RPMI7951 (cell line): ENCODE data around the gene FAM240A. TPM values are rescaled to one million over a fixed set of nuclear protein-coding genes. Genes with fewer than 3 reads are reported as not detected.

Experiments used
- DNase-seq: peaks from one replicate; pipeline ENCODE4 v3.0.0-alpha.2; 2012; ENCODE audit warnings: low read depth
- total RNA-seq: library from RNA; depleted of rRNA; stranded (reverse); fragments of >200 nt; shearing (Covaris generic); gene quantifications from 2 replicates; pipeline ENCODE4 v1.2.3, GENCODE V29; 2014

The FAM240A gene
- total RNA-seq, 1 experiment from 2014 or later: not detected

DNA sequence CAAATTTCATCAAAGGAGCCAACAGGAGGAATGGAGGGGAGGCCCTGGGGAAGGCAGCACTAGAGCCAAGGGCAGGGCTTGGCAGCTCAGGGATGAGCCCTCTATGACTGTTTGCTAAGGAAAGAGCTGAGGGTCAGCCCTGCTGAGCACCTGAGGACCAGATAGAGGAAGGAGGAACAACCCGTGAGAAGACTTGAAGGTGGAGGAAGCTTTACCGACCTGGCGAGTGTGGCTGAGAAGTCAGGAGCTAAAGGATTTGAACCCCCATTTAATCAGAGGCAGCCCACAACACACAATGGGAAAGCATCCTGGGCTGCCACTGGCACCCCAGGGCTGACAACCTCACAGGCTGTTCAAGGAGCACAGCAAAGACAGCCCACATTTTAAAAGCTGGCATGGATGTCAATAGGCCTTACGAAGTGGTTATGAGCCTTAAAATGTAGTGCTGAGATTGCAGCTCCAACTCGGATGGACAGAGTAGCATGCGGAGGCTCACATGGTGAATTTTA is 25.5 kb upstream of the FAM240A start:
- DNase-seq: no peak

DNA sequence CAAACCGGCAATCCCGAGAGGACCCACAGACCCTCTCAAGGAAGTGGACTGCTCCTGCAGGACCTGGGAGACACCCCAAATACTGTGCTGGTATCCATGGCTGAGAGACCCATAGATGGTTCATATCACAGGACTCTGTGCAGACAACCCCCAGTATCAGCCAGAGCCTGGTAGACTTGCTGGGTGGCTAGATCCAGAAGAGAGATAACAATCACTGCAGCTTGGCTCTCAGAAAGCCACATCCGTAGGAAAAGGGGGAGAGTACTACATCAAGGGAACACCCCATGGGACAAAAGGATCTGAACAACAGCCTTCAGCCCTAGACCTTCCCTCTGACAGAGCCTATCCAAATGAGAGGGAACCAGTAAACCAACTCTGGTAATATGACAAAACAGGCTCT is 25.1 kb upstream of the FAM240A start:
- DNase-seq: peak; percentile 35

DNA sequence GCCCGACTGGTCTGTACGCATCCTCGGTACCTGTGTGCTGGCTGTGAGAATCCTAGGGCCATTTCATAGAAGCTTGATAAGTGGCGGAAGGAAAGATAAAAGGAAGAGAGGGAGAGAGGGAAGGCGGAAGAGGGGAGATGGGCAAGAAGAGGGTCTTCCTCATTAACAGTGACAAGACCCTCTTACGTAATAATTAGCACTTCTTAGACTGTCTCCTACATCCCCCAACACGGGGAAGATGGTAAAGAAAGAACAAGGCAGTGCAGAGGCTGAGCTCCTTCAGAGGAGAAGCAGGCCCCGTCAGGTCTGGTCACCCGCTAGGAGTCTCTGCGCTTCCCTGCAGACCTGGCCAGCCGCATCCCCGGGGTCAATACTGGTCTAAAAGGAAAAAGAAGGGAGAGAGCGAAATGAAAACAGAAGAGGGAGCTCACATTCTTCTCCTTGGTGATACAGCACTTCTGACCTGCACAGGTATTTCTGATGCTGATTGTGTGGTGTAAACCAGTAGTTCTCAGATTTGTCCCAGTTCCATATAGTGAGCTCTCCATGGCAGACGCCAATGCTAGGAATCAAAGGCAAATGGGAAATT is 19.0 kb upstream of the FAM240A start:
- DNase-seq: no peak

- DNase-seq: no peak
Measured at GRCh38 chr3:46593979-46594378, 18.3 kb upstream of the FAM240A start.

DNA sequence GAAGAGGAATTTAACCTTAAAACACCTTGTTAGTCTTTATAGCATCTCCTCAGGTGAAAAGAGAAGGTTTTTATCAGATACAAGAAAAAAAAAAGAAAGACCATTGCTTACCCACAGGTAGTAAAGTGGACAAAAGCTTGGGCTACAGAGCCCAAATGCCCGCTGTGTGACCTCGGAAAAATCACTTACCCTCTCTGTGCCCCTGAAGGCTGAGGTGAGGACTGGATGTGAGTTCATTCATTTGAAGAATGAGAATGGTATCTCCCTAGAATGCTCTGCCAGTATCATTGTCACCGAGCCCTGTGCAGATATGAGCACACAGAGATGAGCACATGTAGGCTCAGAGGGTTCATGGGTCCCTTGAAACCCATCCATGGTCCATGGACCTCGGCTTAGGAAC is 17.6 kb upstream of the FAM240A start:
- DNase-seq: no peak

- no peak for DNase-seq
Measured at GRCh38 chr3:46595819-46596314, 16.5 kb upstream of the FAM240A start.

DNA sequence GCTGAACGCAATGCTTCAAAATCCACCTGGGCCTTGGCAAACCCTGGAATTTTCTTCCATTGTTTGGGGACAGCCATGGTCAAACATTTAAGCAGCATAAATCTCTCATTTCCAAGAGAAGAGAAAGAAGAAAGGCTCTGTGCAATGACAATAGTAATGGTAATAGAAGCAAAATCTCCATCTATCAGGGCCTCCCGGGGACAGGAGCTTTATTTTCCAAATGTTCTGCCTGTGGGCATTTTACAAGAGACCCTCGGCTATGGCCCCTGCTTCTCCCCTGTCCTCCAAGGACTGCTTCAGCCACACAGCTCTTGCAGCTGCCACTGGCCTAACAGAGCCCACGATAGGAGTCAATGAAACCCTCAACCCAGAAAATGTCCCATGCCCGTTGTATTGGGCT is 12.7 kb upstream of the FAM240A start:
- no peak for DNase-seq

GRCh38 chr3:46603446-46604046 is 8.8 kb upstream of the FAM240A start:
- DNase-seq: no peak

DNA sequence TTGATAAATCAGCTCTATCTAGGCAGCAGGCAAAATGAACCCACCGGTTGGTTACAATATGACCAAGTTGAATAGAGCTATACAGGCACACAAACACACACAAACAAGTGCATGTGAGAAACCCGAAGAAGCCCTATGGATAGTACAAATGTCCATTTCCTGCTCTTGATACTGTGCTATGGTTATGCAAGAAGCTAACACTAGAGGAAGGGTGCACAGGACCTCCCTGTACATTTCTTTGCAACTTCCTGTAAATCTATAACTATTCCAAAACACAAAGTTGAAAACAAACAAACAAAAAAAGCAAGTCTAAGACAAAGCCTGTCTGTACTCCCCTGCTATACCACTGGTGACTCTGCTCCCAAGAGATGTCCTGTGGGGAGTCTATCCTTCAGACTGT is 8.2 kb upstream of the FAM240A start:
- no peak for DNase-seq

GRCh38 chr3:46607603-46608028 is 4.7 kb upstream of the FAM240A start:
- peak; percentile 40 for DNase-seq

DNA sequence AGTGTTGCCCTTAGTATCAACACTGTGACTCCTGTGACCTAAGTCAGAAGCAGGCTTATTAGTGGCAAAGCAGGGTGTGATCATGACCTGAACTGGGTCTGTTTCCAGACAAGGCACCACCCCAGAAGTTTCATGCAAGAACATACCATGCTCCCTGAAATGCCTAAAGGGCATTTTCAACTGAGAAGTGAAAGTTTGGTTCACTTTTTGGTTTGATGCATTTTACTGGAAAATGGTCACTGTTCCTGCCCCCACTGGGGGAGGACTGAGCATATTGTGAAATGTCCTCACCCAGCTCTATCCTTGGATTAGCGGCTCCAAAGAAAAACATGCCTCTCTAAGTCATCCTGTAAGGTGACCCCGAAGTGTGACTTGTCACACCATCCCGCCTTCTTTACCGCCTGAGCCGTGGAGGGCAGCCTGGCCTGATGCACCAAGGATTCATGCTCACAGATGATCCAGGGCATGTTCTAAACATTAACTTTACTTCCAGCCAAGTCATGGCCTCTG is 3.1 kb upstream of the FAM240A start:
- DNase-seq: peak; percentile 11

DNA sequence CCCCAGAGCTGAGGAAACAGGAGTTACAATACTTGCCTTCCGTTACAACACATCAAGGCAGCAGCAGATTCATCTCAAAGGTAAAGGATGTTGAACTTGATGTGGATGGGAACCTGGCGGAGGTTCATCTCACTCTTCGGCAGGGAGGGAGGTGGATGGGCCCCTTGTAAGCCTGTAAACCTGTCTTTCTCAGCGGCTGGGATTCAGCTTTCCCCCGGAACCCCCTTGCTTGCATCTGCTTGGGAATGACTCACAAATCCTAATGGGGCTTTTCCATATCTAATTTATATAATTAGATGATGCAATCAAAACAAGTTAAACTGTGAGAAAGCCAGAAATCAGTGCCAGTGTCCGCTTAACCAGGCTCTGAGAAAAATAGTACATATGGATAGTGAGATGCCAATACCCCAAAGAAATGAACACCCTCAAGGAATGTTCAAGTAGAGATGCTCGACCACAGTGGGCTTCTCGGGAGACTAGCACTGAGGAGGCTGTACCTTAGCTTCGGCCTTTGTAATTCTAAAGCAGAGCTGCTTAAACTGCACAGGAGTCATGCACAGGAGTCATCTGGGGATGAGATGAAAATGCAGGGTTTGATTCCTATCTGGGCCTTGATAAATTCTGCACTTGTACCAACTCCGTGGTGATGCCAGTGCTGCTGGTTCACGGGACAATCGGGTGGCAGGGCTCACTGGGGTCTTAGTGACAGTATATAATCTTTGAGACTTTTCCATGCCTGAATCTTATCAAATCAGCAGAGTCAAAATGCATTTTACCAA is 2.2 kb upstream of the FAM240A start:
- DNase-seq: no peak

GRCh38 chr3:46613313-46614005 is 1.1 kb downstream of the FAM240A start:
- DNase-seq: no peak

GRCh38 chr3:46614431-46614830 is 2.1 kb downstream of the FAM240A start:
- DNase-seq: no peak

DNA sequence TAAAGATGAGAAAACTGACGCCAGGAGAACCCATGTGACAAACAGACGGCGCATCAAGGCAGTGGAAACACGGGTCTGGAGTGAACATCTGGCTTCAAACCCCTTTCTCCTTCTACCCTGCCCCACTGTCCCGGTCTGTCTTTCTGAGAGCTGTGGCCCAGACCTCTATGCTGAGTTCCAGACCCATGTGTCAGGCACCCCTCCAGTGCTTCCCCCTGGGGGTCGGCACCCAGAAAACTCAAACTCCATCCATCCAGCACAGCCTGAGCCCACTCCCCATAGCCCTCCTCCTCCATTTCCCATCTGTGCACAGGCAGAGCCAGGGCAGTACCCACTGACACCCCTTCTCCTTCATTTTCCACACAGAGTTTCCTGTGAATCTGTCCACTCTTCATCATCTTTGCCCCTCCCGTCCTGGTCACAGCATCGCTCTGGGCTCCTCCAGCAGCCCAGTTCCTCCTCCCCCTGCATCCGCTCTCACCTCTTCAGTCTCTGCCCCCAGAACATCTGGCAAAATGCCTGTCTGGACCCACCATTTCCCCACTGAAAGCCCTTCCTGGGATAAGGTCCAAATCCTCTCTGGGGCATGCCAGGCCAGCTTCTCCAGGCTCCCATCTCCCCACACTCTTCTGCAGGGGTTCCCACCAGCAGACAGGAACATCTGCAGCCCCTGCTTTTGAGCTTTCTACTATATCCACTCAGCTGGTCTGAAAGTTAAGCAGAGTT is 2.9 kb downstream of the FAM240A start:
- DNase-seq: no peak

DNA sequence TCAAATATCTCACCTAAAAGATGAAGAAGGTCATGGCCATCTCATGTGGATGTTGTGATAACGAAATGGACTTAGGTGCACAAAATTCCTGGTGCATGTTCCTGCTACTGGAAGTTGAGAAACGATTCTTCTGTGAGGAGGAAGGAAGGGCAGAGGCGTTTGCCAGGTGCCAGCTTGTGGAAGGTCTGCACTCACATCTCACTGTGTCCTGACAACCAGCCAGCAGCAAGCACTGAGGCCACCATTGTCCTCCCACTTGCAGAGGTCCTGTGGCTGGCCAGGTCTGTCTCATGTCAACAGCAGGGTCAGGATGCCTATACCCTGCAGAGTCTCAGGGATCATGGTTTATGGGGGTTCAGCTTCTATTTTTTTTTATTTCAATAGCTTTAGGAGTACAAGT is 3.7 kb downstream of the FAM240A start:
- DNase-seq: no peak

DNA sequence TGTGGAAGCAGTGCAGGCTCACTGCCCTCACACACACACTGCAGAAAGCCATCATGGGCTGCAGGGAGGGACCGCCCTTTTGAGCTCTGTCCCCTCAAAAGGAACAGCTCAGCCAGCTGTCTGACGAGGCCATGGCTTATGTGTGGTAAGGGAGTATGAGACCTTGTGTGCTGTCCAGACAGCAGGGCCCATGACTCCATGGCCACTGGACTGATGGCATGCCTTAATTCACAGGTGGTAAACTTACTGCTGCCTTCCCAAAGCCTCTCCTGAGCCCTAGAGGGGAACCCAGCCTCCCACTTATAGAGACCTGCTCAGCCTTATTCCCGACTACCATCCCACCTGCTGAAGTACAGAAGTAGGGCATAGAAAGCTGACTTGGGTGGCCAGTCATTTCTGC is 5.6 kb downstream of the FAM240A start:
- DNase-seq: no peak

- no peak for DNase-seq
Measured at GRCh38 chr3:46619845-46620778, 7.8 kb downstream of the FAM240A start.

DNA sequence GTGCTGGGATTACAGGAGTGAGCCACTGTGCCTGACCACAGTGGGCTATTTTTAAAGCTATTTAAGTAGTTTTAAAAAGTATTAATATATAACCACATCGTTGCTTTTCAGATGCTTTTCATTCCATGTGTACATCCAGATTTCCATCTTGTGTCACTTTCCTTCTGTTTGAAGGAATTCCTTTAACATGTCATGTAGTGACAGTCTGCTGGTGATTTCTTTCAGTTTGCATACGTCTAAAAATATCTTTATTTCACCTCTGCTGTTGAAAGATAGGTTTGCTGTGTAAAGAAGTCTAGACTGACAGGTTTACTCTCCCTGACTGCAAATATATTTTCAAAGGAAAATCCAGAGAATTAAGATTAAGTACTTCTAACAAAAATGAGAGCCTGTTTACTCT is 12.2 kb downstream of the FAM240A start:
- DNase-seq: no peak

- DNase-seq: no peak
Measured at GRCh38 chr3:46624975-46625490, 12.7 kb downstream of the FAM240A start.
